HG03460 (cell line): ENCODE results near the gene ZFAND2B.

Experiments
- ATAC-seq: cut with Tn5 transposase; IDR thresholded peaks from one replicate; pipeline ENCODE4 v1.9.1; 2021; ENCODE audit not compliant: unreplicated experiment

Gene ZFAND2B

GRCh38 chr2:219204425-219205164, 2.0 kb upstream of the ZFAND2B start:
- ATAC-seq, result no peak

GRCh38 chr2:219205165-219205538, 1.4 kb upstream of the ZFAND2B start:
- ATAC-seq, result no peak

- ATAC-seq, result no peak
Measured at GRCh38 chr2:219205981-219206327, 628 bp upstream of the ZFAND2B start.

GRCh38 chr2:219207134-219207883, 727 bp downstream of the ZFAND2B start:
- no peak for ATAC-seq

GRCh38 chr2:219207884-219208740, 1.5 kb downstream of the ZFAND2B start:
- no peak for ATAC-seq

- no peak for ATAC-seq
Measured at GRCh38 chr2:219209236-219210195, 2.9 kb downstream of the ZFAND2B start.

DNA sequence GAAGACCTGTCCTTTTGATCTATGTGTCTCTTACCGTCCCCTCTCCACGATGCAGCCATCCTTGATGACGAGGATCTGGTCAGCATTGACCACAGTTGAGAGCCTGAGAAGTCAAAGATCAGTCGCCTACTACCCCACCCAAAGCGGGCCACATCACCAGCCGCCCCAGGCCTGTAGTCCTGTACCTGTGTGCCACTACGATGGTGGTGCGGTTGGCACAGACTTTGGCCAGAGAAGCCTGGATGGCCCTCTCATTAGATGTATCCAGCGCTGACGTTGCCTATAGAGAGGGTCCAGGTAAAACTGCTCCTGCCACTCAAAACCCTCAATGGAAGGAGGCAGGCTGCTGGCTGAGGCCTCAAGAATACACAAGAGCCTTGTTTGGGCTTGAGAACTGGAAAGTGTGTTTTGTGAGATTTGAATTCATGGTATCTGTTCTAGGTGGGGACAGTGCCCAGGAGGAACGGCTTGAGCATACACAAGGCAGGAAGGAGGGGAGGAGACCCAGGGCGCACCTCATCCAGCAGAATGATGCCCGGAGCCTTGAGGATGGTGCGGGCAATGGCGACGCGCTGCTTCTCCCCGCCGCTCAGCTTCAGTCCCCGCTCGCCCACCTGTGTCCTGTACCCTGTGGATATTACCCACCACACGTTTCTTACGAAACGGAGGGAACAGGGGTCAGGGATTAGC, 3.8 kb downstream of the ZFAND2B start:
- no peak for ATAC-seq

GRCh38 chr2:219210886-219211362, 4.3 kb downstream of the ZFAND2B start:
- no peak for ATAC-seq

GRCh38 chr2:219213026-219213415, 6.4 kb downstream of the ZFAND2B start:
- no peak for ATAC-seq

GRCh38 chr2:219213486-219214071, 7.0 kb downstream of the ZFAND2B start:
- no peak for ATAC-seq

GRCh38 chr2:219214141-219214540, 7.6 kb downstream of the ZFAND2B start:
- ATAC-seq, result no peak

- no peak for ATAC-seq
Measured at GRCh38 chr2:219214786-219215185, 8.2 kb downstream of the ZFAND2B start.

- ATAC-seq, result no peak
Measured at GRCh38 chr2:219215871-219216534, 9.4 kb downstream of the ZFAND2B start.

DNA sequence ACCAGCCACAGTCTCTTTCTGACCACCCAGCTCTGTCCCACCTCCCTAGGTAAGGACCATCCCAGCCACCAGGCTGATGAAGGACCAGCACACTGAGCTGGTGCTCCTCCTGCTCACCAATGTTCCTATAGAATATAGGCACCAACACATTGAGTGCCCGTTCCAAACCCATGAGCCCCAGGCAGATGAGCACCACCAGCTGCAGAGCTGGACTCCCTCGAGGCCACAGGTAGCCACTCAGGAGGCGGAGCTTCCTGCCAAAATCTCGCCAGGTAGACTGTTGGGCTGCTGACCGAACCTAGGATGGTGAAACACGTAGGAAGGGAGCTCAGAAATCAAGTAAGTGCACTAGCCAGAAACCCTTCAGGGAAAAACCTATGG, 9.9 kb downstream of the ZFAND2B start:
- ATAC-seq, result no peak

DNA sequence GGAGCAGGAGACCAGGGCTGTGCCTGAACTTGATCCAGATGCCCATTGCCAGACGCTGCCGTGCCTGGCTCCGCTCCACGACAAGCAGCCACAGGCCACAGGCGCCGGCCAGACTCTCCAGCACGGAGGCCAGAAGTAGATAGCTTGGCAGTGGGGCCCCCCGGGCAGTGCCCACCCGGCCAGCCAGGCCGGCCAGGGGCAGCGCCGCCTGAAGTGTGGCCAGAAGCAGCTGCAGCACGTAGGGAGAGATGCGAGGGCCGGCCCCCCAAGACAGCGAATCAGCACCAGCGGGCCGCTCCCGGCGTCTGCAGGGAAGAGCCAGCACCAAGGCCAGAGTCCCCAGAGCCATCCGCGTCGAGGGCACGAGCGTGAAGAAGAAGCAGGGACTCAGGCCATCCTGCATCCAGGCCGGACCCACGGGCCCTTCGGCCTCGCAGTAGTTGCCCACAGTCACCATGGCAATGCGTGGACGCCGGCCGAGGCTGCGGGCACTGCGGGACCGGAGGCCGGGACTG, 11.7 kb downstream of the ZFAND2B start:
- peak; percentile 26 for ATAC-seq

DNA sequence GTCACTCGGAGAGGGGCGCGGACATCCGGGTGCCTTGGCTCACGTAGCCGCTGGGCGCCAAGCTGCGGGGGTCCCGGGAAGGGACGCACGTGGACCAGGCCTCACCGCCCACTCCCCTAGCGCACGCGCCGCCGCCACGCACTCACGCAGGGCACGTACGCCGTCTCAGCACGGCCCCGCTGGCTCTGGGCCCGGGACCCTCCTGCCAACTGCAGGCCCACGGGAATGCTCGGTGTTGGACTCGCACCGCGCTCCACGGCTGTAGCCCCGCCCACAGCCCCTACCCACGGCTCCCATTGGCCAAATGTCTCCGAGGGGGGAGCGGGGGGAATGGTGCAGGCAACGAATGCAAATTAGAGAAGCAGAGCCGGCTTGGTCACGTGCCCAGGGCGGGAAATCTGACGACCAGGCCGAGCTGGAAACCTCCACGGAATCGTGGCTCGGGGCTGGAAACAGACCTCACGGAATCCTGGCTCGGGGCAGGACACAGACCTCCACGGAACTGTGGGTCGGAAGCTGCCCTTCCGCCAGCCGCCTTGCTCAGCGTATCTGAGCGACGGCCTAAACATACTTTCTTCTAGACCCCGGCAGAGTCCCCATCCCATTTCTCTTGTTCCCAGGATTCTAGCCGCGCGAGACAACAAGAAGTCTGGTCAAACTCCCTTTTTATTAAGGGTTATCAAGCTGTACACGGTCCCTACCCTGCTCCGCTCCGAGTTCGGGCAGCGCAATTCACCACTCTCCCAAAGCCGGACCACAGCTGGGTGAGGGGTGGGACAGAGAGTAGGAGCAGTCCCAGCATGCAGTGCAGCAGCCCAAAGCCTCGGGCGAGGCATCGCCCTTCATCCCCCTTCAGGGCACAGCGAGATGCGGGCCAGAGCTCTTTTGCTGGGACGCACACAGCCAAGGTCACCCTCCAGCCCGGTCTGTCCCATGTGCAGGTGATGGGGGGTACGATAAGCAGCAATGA, 12.4 kb downstream of the ZFAND2B start, which contains the start of gene ABCB6:
Gene ABCB6 (minus strand): TSS at position 227 of the 970 bp plus-strand sequence. CDS start 285 bp downstream, outside the sequence.
- ATAC-seq, result peak; percentile 85

DNA sequence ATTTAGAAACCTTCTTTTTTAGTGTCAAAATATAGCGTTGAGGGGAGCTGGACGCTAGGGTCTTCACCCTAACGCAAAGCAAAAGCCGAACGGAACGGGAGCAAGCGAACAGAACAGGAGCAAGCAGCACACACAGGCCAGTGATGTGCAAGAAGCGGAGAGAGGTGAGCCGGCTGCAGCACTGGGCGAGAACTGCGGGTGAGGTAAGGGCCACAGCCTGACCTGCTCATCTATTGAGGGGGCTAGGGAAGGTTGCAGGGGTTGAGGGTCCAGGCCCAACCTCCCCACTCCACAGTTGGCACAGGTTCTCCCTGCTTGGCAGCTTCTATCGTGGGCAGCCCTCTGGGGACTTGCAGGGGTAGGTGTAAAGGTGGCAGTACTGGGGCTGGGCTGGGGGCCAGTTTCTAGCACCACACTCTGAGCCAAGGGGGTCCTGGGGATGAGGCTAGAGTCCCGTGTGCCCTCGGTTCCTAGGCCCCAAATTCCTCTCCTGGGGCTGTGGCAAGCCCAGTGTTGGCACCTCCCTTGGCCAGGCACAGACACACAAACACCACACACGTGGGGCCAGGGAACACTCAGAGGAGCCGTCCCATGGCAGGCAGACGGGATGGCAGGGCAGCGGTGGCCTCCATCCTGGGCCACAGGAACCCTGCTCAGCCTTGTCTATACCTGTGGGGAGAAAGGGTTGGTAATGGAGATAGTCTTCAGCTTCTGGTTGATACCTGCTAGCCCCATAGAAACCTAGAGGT, 13.4 kb downstream of the ZFAND2B start:
- ATAC-seq, result no peak
